Natural killer cell (primary cell): Measurements from ENCODE around the gene SORCS2. TPM values are rescaled to one million over a fixed set of nuclear protein-coding genes. Genes with fewer than 3 reads are reported as not detected.

ENCODE experiments used
- ATAC-seq, 3 donors: fragments of 150-1000 bp in 2 of 3; fragments of 200-7000 bp in 1 of 3; cut with Tn5 transposase; 1 replicate in 1 of 3; 2 replicates in 2 of 3; pipeline ENCODE4 v1.10.0; 2021; ENCODE audit warnings: mild to moderate bottlenecking in 2 of 3, moderate library complexity in 2 of 3
- DNase-seq, 2 donors: peaks; one replicate each; pipeline versions ENCODE4 v3.0.0 to v3.0.0-alpha.2; 2013 to 2021; ENCODE audit warnings: mixed read lengths in 1 of 2
- H3K27ac ChIP-seq: one replicate; pipeline ENCODE4 v1.5.1; 2013; ENCODE audit warnings: mild to moderate bottlenecking, low read length
- H3K27me3 ChIP-seq: one replicate; pipeline ENCODE4 v1.6.1; 2013; ENCODE audit warnings: low read length; ENCODE audit not compliant: control insufficient read depth, insufficient read depth
- H3K36me3 ChIP-seq: one replicate; pipeline ENCODE4 v1.6.1; 2013; ENCODE audit warnings: low read length; ENCODE audit not compliant: control insufficient read depth, insufficient read depth
- H3K4me1 ChIP-seq: one replicate; pipeline ENCODE4 v1.6.1; 2013; ENCODE audit warnings: low read length; ENCODE audit not compliant: control insufficient read depth, insufficient read depth
- H3K4me3 ChIP-seq: one replicate; pipeline ENCODE4 v1.5.1; 2013; ENCODE audit warnings: low read length
- H3K9me3 ChIP-seq: one replicate; pipeline ENCODE4 v1.6.1; 2013; ENCODE audit warnings: low read length; ENCODE audit not compliant: control insufficient read depth, insufficient read depth
- H3K27ac Mint-ChIP-seq, 2 donors: one replicate each; pipeline ENCODE4 v1.8.0; 2022; ENCODE audit warnings: mild to moderate bottlenecking in 2 of 2, mixed read lengths in 2 of 2, moderate library complexity in 1 of 2
- H3K27me3 Mint-ChIP-seq, 2 donors: one replicate each; pipeline ENCODE4 v1.8.0; 2022; ENCODE audit warnings: low read depth in 2 of 2, mixed read lengths in 2 of 2
- H3K36me3 Mint-ChIP-seq: one replicate; pipeline ENCODE4 v1.8.0; 2022; ENCODE audit warnings: mixed read lengths
- H3K4me1 Mint-ChIP-seq, 2 donors: one replicate each; pipeline ENCODE4 v1.8.0; 2022; ENCODE audit warnings: mixed read lengths in 2 of 2
- H3K4me3 Mint-ChIP-seq: one replicate; pipeline ENCODE4 v1.8.0; 2022; ENCODE audit warnings: mild to moderate bottlenecking, moderate library complexity, mixed read lengths
- H3K9me3 Mint-ChIP-seq, 2 donors: one replicate each; pipeline ENCODE4 v1.8.0; 2022; ENCODE audit warnings: mixed read lengths in 2 of 2
- WGBS: methylation state at CpG from one replicate; pipeline ENCODE4 v1.1.7; 2013; ENCODE audit warnings: missing lambda C conversion rate; ENCODE audit not compliant: insufficient coverage; 5-methylcytosine and 5-hydroxymethylcytosine counted together
- intact Hi-C: fragments of 100-400 bp; cut with micrococcal nuclease; formaldehyde crosslinking; loops from one replicate; pipeline ENCODE4 v1.14.2; 2022
- total RNA-seq, 4 donors: library from RNA; stranded (reverse); fragments of 120-200 nt in 1 of 4; gene quantifications; one replicate each; pipeline versions ENCODE4 v1.2.3 to v1.2.4, GENCODE V29; 2013 to 2022
- TF ChIP-seq, protein P1 (sequence below): fragments of 200-600 bp; IDR thresholded peaks from one replicate; pipeline ENCODE4 v1.8.0; 2022; ENCODE audit warnings: antibody characterized with exemption

The SORCS2 gene
- total RNA-seq, 3 donors from 2014 or later (not counting 1 experiment from before 2014, with no cell fraction given) = 1.2 to 2.5 (median 1.4) TPM

DNA sequence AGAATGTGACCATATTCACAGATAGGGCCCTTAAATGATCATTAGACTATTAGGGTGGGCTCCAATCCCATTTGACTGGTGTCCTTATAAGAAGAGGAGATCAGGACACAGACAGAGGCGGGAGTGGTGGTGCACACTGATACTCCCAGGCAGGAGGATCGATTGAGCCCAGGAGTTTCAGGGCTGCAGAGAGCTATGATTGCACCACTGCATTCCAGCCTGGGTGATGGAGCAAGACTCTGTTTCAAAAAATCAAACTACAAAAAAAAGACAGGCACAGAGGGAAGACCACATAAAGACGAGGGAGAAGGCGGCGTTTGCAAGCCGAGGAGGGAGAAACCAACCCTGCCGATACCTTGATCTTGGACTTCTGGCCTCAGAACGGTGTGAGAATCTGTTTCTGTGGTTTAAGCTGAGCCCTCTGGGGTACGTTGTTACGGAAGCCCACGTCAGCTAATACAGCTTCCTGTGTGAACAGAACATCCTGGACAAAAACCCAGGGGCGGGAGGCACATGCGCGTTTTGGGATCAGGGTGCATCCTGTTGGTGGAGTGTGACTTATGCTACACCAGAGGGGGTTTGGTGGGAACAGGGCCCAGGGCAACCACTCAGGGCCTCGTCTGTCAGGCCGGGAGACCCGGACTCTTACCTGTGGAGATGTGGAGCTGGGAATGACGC is 454.2 kb downstream of the SORCS2 start:
- no peaks in the 10 kb centered on the region for H3K36me3 ChIP-seq
- 50% methylated on average over 18 of the region's 18 CpGs for WGBS
- Mint-ChIP-seq H3K36me3 (no peaks in the 10 kb centered on the region), H3K4me1 (peaks cover 67 to 85% of the 10 kb centered on the region in 2 donors), H3K27me3 (no peaks in the 10 kb centered on the region), H3K9me3 (peaks cover 2 to 8% of the 10 kb centered on the region in 2 donors), H3K27ac (peak overlapping the region; percentile 98 to 99), H3K4me3 (peak overlapping the region; percentile 89)
- DNase-seq (peak; percentile 56 to 72), ATAC-seq (peak; percentile 8 to 34 (median 28))
- intact Hi-C loops = no loop called here
- TF ChIP-seq, protein P1, sequence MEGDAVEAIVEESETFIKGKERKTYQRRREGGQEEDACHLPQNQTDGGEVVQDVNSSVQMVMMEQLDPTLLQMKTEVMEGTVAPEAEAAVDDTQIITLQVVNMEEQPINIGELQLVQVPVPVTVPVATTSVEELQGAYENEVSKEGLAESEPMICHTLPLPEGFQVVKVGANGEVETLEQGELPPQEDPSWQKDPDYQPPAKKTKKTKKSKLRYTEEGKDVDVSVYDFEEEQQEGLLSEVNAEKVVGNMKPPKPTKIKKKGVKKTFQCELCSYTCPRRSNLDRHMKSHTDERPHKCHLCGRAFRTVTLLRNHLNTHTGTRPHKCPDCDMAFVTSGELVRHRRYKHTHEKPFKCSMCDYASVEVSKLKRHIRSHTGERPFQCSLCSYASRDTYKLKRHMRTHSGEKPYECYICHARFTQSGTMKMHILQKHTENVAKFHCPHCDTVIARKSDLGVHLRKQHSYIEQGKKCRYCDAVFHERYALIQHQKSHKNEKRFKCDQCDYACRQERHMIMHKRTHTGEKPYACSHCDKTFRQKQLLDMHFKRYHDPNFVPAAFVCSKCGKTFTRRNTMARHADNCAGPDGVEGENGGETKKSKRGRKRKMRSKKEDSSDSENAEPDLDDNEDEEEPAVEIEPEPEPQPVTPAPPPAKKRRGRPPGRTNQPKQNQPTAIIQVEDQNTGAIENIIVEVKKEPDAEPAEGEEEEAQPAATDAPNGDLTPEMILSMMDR = no peak
- H3K9me3 ChIP-seq = peaks cover 34% of the 10 kb centered on the region
- H3K27ac ChIP-seq = peak overlapping the region; percentile 94
- H3K27me3 ChIP-seq = no peaks in the 10 kb centered on the region
- no peak overlapping the region for H3K4me3 ChIP-seq
- H3K4me1 ChIP-seq = peaks cover 80% of the 10 kb centered on the region

DNA sequence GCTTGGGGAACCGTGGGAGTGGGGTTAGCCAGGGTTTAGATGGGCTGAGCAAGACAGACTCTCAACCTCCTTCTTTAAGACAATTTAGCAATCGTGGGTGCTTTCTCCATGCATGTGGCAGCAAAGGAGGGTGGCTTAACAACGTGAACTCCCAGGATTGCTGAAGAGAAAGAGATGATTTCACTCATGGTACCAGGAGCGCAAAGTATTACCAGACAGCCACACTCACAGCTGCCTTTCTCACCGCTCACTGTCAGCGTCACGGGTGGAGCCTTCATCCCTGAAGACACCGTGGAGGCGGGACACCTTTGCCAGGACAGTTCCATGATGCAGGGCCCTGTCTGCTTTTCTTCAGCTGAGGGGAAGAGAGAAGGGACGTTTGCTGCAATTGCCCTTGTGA is 454.8 kb downstream of the SORCS2 start:
- DNase-seq (no peak), ATAC-seq (no peak)
- no peaks in the 10 kb centered on the region for H3K27me3 Mint-ChIP-seq
- peaks cover 74 to 87% of the 10 kb centered on the region in 2 donors for H3K4me1 Mint-ChIP-seq
- Histone ChIP-seq H3K36me3 (no peaks in the 10 kb centered on the region), H3K9me3 (peaks cover 34% of the 10 kb centered on the region), H3K4me3 (no peak overlapping the region), H3K27me3 (no peaks in the 10 kb centered on the region), H3K27ac (peak overlapping the region; percentile 94), H3K4me1 (peaks cover 87% of the 10 kb centered on the region)
- intact Hi-C loops = no loop called here
- H3K9me3 Mint-ChIP-seq = peaks cover 2 to 8% of the 10 kb centered on the region in 2 donors
- 90% methylated on average over 10 of the region's 10 CpGs for WGBS
- no peaks in the 10 kb centered on the region for H3K36me3 Mint-ChIP-seq
- TF ChIP-seq, protein P1 = no peak
- peak overlapping the region; percentile 89 for H3K4me3 Mint-ChIP-seq
- H3K27ac Mint-ChIP-seq = peak overlapping the region; percentile 98 to 99

DNA sequence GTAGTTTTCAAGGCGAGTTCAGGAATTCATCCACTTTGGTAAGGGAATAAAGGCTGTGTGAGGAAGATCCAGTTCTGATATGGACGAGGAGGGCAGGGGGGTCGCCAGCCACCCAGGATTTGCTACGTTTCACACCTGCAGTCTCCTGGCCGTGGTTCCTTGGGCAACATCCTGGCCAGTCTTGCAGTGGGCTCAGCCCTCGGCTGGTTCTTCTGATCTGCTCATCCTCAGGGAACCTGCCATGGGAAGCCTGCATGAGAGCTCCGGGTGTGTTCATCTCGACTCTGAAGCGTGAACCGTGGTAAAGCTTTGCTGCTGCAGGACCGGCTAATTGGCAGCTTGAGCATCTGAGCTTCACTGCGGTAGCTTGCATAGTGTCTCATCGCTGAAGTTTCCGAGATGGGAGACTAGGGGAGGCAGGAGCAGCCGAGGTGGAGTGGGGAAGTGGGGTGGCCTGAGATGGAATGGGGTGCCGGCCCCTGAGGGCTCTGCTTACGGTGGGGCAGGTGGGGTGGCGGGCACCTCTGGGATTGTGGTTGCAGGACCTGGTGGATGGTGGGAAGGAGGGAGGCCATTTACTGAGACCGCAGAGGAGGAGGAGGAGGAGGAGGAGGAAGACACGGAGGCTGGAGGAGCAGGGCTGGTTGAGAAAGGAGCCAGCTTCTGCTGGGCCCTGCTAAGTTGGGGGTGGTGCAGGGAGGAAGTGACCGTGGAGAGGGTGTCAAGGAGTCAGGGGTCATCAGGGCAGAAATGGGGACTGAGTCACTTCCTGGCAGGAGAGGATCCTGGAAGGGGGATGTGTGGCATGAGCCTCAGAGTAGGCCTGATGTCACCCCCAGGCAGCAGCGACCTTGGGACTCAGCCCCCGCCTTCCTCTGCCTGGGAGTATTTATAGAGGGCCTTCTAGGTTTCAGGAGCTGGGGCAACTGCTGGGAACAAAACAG is 455.5 kb downstream of the SORCS2 start:
- Histone ChIP-seq H3K36me3 (no peaks in the 10 kb centered on the region), H3K4me1 (peaks cover 93% of the 10 kb centered on the region), H3K4me3 (no peak overlapping the region), H3K27me3 (no peaks in the 10 kb centered on the region), H3K9me3 (peaks cover 34% of the 10 kb centered on the region), H3K27ac (peak overlapping the region; percentile 94)
- TF ChIP-seq, protein P1 = no peak
- peaks cover 81 to 87% of the 10 kb centered on the region in 2 donors for H3K4me1 Mint-ChIP-seq
- no peaks in the 10 kb centered on the region for H3K36me3 Mint-ChIP-seq
- H3K27ac Mint-ChIP-seq = peak overlapping the region; percentile 98 to 99
- peak in 1 of 2 donors; percentile 30 for DNase-seq
- peak in 1 of 3 donors; percentile 8 for ATAC-seq
- no peaks in the 10 kb centered on the region for H3K27me3 Mint-ChIP-seq
- WGBS = 68% methylated on average over 23 of the region's 23 CpGs
- peak overlapping the region; percentile 89 for H3K4me3 Mint-ChIP-seq
- H3K9me3 Mint-ChIP-seq = peaks cover 2 to 8% of the 10 kb centered on the region in 2 donors
- intact Hi-C loops = no loop called here
